ENCODE data around the gene PELI1. TPM values are rescaled to one million over a fixed set of nuclear protein-coding genes. Genes with fewer than 3 reads are reported as not detected.

The PELI1 gene
- total RNA-seq, 1 experiment from 2014 or later = 53.5 TPM

DNA sequence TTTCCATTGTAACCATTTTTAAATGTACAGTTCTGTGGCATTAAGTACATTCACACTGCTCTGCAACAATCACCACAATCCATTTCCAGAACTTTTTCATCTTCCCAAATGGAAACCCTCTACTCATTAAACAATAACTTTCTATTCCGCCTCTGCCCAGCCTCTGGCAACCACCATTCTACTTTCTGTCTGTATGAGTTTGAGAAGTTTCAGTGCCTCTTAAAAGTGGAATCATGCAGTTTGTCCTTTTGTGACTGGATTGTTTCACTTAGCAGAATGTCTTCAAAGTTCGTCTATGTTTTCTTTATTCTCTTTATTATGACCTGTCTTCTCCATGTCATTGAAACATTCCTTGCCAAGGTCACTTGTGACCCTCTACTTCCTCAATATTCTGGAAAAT, 22.0 kb upstream of the PELI1 start (continued):
- TF ChIP-seq, protein P1, sequence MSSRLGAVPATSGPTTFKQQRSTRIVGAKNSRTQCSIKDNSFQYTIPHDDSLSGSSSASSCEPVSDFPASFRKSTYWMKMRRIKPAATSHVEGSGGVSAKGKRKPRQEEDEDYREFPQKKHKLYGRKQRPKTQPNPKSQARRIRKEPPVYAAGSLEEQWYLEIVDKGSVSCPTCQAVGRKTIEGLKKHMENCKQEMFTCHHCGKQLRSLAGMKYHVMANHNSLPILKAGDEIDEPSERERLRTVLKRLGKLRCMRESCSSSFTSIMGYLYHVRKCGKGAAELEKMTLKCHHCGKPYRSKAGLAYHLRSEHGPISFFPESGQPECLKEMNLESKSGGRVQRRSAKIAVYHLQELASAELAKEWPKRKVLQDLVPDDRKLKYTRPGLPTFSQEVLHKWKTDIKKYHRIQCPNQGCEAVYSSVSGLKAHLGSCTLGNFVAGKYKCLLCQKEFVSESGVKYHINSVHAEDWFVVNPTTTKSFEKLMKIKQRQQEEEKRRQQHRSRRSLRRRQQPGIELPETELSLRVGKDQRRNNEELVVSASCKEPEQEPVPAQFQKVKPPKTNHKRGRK (CRISPR knock-in tag; IDR thresholded peaks at IDR 0.05; ENCODE audit: borderline replicate concordance) = no peak
- TF ChIP-seq MYBL2 (CRISPR knock-in tag; IDR thresholded peaks at IDR 0.05) (no peak), E2F4 (CRISPR knock-in tag; IDR thresholded peaks at IDR 0.05; ENCODE audit: borderline replicate concordance, low read depth) (no peak), ZNF396 (CRISPR knock-in tag; IDR thresholded peaks at IDR 0.05; ENCODE audit: borderline replicate concordance) (no peak), IRF2 (CRISPR knock-in tag; IDR thresholded peaks at IDR 0.05; ENCODE audit: borderline replicate concordance, low read depth) (no peak), USF1 (CRISPR knock-in tag; IDR thresholded peaks at IDR 0.05) (no peak), SP1 (CRISPR knock-in tag; conservative IDR thresholded peaks at IDR 0.05) (no peak)

- DNase-seq (ENCODE audit: low spot score) (no peak), ATAC-seq (no peak)
- Mint-ChIP-seq H3K27ac (no peak overlapping the region), H3K9me3 (no peaks in the 10 kb centered on the region), H3K36me3 (no peaks in the 10 kb centered on the region), H3K27me3 (ENCODE audit: low read depth) (no peaks in the 10 kb centered on the region), H3K4me1 (no peaks in the 10 kb centered on the region; the same call in 1 of the 2 replicates), H3K4me3 (no peak overlapping the region)
- POLR2A ChIA-PET = no interaction called here
- CTCF ChIA-PET = no interaction called here
- no peak for TF ChIP-seq TP53 (CRISPR knock-in tag; IDR thresholded peaks at IDR 0.05)
- TF ChIP-seq, protein P2, sequence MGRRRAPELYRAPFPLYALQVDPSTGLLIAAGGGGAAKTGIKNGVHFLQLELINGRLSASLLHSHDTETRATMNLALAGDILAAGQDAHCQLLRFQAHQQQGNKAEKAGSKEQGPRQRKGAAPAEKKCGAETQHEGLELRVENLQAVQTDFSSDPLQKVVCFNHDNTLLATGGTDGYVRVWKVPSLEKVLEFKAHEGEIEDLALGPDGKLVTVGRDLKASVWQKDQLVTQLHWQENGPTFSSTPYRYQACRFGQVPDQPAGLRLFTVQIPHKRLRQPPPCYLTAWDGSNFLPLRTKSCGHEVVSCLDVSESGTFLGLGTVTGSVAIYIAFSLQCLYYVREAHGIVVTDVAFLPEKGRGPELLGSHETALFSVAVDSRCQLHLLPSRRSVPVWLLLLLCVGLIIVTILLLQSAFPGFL (CRISPR knock-in tag; IDR thresholded peaks at IDR 0.05; ENCODE audit: borderline replicate concordance) = no peak
- no peak for TF ChIP-seq USF2 (CRISPR knock-in tag; IDR thresholded peaks at IDR 0.05)
- no peak for TF ChIP-seq ZNF423 (CRISPR knock-in tag; IDR thresholded peaks at IDR 0.05)
- no peak for TF ChIP-seq CDX4 (CRISPR knock-in tag; IDR thresholded peaks at IDR 0.05; ENCODE audit: borderline replicate concordance)
- no peak for TF ChIP-seq ZBTB43 (CRISPR knock-in tag; IDR thresholded peaks at IDR 0.05)
- TF ChIP-seq SOX15 (CRISPR knock-in tag; IDR thresholded peaks at IDR 0.05) = no peak
- no peak for TF ChIP-seq EMX1 (CRISPR knock-in tag; IDR thresholded peaks at IDR 0.05)
- TF ChIP-seq, protein P3, sequence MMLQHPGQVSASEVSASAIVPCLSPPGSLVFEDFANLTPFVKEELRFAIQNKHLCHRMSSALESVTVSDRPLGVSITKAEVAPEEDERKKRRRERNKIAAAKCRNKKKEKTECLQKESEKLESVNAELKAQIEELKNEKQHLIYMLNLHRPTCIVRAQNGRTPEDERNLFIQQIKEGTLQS (CRISPR knock-in tag; conservative IDR thresholded peaks at IDR 0.05) = no peak
- TF ChIP-seq AFF4 (CRISPR knock-in tag; IDR thresholded peaks at IDR 0.05; ENCODE audit: borderline replicate concordance) = no peak
- no peak for TF ChIP-seq IRF2 (CRISPR knock-in tag; IDR thresholded peaks at IDR 0.05; ENCODE audit: borderline replicate concordance, low read depth)
- TF ChIP-seq, protein P4, sequence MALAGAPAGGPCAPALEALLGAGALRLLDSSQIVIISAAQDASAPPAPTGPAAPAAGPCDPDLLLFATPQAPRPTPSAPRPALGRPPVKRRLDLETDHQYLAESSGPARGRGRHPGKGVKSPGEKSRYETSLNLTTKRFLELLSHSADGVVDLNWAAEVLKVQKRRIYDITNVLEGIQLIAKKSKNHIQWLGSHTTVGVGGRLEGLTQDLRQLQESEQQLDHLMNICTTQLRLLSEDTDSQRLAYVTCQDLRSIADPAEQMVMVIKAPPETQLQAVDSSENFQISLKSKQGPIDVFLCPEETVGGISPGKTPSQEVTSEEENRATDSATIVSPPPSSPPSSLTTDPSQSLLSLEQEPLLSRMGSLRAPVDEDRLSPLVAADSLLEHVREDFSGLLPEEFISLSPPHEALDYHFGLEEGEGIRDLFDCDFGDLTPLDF (CRISPR knock-in tag; IDR thresholded peaks at IDR 0.05) = no peak
- TF ChIP-seq ESRRA (CRISPR knock-in tag; IDR thresholded peaks at IDR 0.05; ENCODE audit: borderline replicate concordance) = no peak
- no peak for TF ChIP-seq FOXJ3 (CRISPR knock-in tag; IDR thresholded peaks at IDR 0.05; ENCODE audit: borderline replicate concordance)
- TF ChIP-seq, protein P5, sequence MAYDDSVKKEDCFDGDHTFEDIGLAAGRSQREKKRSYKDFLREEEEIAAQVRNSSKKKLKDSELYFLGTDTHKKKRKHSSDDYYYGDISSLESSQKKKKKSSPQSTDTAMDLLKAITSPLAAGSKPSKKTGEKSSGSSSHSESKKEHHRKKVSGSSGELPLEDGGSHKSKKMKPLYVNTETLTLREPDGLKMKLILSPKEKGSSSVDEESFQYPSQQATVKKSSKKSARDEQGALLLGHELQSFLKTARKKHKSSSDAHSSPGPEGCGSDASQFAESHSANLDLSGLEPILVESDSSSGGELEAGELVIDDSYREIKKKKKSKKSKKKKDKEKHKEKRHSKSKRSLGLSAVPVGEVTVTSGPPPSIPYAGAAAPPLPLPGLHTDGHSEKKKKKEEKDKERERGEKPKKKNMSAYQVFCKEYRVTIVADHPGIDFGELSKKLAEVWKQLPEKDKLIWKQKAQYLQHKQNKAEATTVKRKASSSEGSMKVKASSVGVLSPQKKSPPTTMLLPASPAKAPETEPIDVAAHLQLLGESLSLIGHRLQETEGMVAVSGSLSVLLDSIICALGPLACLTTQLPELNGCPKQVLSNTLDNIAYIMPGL (CRISPR knock-in tag; IDR thresholded peaks at IDR 0.05) = no peak
Measured at GRCh38 chr2:64165706-64166105, 21.5 kb upstream of the PELI1 start.

Measured in WTC11 (cell line).